Keratinocyte (primary cell): ENCODE data around the gene ERBB4. TPM values are rescaled to one million over a fixed set of nuclear protein-coding genes. Genes with fewer than 3 reads are reported as not detected.

Source experiments
- DNase-seq: peaks from one replicate; pipeline ENCODE4 v3.0.0-alpha.2; 2011; ENCODE audit warnings: low read depth, missing footprints, low spot score
- FAIRE-seq: peaks from 2 replicates; lab custom pipeline; 2011; peaks lifted over from hg19 to GRCh38; lab: Jason Lieb, UNC
- H2AFZ ChIP-seq: 2 replicates; pipeline ENCODE4 v1.6.0; 2012; ENCODE audit warnings: low read length, control low read depth, inconsistent platforms; ENCODE audit not compliant: control insufficient read depth
- H3K27ac ChIP-seq: 2 replicates; pipeline ENCODE4 v1.5.1; 2011; ENCODE audit warnings: low read length; ENCODE audit not compliant: control insufficient read depth, insufficient read depth
- H3K27me3 ChIP-seq: 3 replicates; pipeline ENCODE4 v1.6.0; 2011; ENCODE audit warnings: low read length; ENCODE audit not compliant: control insufficient read depth, insufficient read depth; ENCODE audit errors: extremely low read depth
- H3K36me3 ChIP-seq, 2 experiments: 2 replicates in 1 of 2; 3 replicates in 1 of 2; pipeline ENCODE4 v1.5.1; 2011; ENCODE audit warnings: low read length in 2 of 2, mild to moderate bottlenecking in 1 of 2; ENCODE audit not compliant: control insufficient read depth in 2 of 2, insufficient read depth in 2 of 2; ENCODE audit errors: extremely low read depth in 1 of 2
- H3K4me1 ChIP-seq: 3 replicates; pipeline ENCODE4 v1.5.1; 2011; ENCODE audit warnings: low read length; ENCODE audit not compliant: control insufficient read depth, insufficient read depth; ENCODE audit errors: extremely low read depth
- H3K4me2 ChIP-seq: 3 replicates; pipeline ENCODE4 v1.6.0; 2011; ENCODE audit warnings: low read depth, low read length; ENCODE audit not compliant: control insufficient read depth, insufficient read depth; ENCODE audit errors: extremely low read depth
- H3K4me3 ChIP-seq, 3 experiments: fragments of 200-600 bp in 1 of 3; sonication (generic) in 1 of 3; 2 replicates in 2 of 3; 3 replicates in 1 of 3; pipeline ENCODE4 v1.5.1; 2011 to 2016; ENCODE audit warnings: low read length in 3 of 3, mild to moderate bottlenecking in 3 of 3, control low read depth in 2 of 3, inconsistent platforms in 1 of 3, low read depth in 1 of 3, mixed read lengths in 1 of 3, mixed run types in 1 of 3, moderate library complexity in 1 of 3; ENCODE audit not compliant: control insufficient read depth in 2 of 3, insufficient read depth in 2 of 3; ENCODE audit errors: extremely low read depth in 1 of 3
- H3K79me2 ChIP-seq: 2 replicates; pipeline ENCODE4 v1.6.0; 2012; ENCODE audit warnings: low read length; ENCODE audit not compliant: control insufficient read depth, insufficient read depth
- H3K9ac ChIP-seq: 3 replicates; pipeline ENCODE4 v1.6.0; 2011; ENCODE audit warnings: low read length; ENCODE audit not compliant: control insufficient read depth, insufficient read depth; ENCODE audit errors: extremely low read depth
- H3K9me1 ChIP-seq: 3 replicates; pipeline ENCODE4 v1.6.0; 2011; ENCODE audit warnings: low read length; ENCODE audit not compliant: control insufficient read depth, insufficient read depth; ENCODE audit errors: extremely low read depth
- H3K9me3 ChIP-seq: 2 replicates; pipeline ENCODE4 v1.5.1; 2012; ENCODE audit warnings: low read depth, low read length; ENCODE audit not compliant: control insufficient read depth
- H4K20me1 ChIP-seq: 3 replicates; pipeline ENCODE4 v1.6.0; 2011; ENCODE audit warnings: low read length; ENCODE audit not compliant: control insufficient read depth, insufficient read depth; ENCODE audit errors: extremely low read depth
- EZH2 ChIP-seq: IDR thresholded peaks from one replicate; pipeline ENCODE4 v1.6.1; 2012; ENCODE audit warnings: inconsistent platforms, mild to moderate bottlenecking, low read length, moderate library complexity
- dilution Hi-C: fragments of 300-500 bp; cut with MboI; formaldehyde crosslinking; loops from one replicate; pipeline ENCODE4 v1.7.0; 2020; ENCODE audit warnings: low sequenced_read_pairs; ENCODE audit not compliant: extremely low pct_ligation_motif_present
- polyA plus RNA-seq, 5 experiments: library from polyadenylated mRNA; depleted of rRNA in 3 of 5; stranded (reverse) in 3 of 5; stranded (forward) in 1 of 5; unstranded in 1 of 5; fragments of >200 nt; gene quantifications; 1 replicate in 1 of 5; 2 replicates in 3 of 5; 3 replicates in 1 of 5; pipeline versions ENCODE4 v1.2.1 to v1.2.3, GENCODE V29; 2011 to 2012; ENCODE audit warnings: missing spikeins in 2 of 5, low read depth in 1 of 5, low replicate concordance in 1 of 5
- TF ChIP-seq, protein P1 (sequence below), 3 experiments: IDR thresholded peaks in 1 of 3; conservative IDR thresholded peaks in 1 of 3; optimal IDR thresholded peaks in 1 of 3; 2 replicates in 2 of 3; 3 replicates in 1 of 3; pipeline versions ENCODE3 to v1.5.1; 2011; ENCODE audit warnings: low read length in 3 of 3, mild to moderate bottlenecking in 3 of 3, moderate library complexity in 2 of 3, control low read depth in 1 of 3, inconsistent platforms in 1 of 3; ENCODE audit not compliant: insufficient read depth in 2 of 3; ENCODE audit errors: extremely low read depth in 1 of 3

Gene ERBB4
- polyA plus RNA-seq, 1 donor (not counting 4 experiments of a cell fraction or from before 2014, with no cell fraction given) = 0.01 TPM

DNA sequence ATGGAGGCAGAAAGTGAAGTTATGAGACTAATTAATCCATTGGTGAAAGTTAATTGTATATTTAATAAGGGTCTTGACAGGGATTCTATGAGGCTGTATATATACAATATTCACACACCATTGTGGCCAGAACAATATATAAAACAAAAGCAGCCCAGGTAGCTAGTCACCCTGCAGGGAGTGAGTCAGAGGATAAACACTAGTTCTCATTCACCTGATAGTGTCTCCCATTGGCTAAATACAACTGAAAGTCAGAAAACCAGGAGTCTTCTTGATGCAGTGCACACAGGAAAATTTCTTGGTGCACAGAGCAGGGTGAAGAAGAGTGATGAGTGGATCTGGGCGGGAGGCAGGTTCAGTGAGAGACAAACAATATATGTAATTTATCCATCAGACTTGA is 465.2 kb downstream of the ERBB4 start:
- Histone ChIP-seq H3K9me3 (no peaks in the 10 kb centered on the region), H3K9me1 (no peaks in the 10 kb centered on the region), H4K20me1 (no peaks in the 10 kb centered on the region), H3K27me3 (no peaks in the 10 kb centered on the region), H3K4me3 (no peak overlapping the region), H3K79me2 (no peaks in the 10 kb centered on the region), H3K9ac (no peak overlapping the region), H3K4me2 (no peak overlapping the region), H3K27ac (no peak overlapping the region), H2AFZ (no peak overlapping the region), H3K4me1 (no peaks in the 10 kb centered on the region), H3K36me3 (no peaks in the 10 kb centered on the region)
- FAIRE-seq = no peak
- no peak for TF ChIP-seq EZH2
- TF ChIP-seq, protein P1, sequence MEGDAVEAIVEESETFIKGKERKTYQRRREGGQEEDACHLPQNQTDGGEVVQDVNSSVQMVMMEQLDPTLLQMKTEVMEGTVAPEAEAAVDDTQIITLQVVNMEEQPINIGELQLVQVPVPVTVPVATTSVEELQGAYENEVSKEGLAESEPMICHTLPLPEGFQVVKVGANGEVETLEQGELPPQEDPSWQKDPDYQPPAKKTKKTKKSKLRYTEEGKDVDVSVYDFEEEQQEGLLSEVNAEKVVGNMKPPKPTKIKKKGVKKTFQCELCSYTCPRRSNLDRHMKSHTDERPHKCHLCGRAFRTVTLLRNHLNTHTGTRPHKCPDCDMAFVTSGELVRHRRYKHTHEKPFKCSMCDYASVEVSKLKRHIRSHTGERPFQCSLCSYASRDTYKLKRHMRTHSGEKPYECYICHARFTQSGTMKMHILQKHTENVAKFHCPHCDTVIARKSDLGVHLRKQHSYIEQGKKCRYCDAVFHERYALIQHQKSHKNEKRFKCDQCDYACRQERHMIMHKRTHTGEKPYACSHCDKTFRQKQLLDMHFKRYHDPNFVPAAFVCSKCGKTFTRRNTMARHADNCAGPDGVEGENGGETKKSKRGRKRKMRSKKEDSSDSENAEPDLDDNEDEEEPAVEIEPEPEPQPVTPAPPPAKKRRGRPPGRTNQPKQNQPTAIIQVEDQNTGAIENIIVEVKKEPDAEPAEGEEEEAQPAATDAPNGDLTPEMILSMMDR (optimal IDR thresholded peaks at IDR 0.05 in 1 of 3, IDR thresholded peaks at IDR 0.05 in 1 of 3, conservative IDR thresholded peaks at IDR 0.05 in 1 of 3; ENCODE audit: extremely low read depth in 1 of 3, insufficient read depth in 2 of 3, low read length in 3 of 3) = no peak
- no peak for DNase-seq
- dilution Hi-C loops = no loop called here

DNA sequence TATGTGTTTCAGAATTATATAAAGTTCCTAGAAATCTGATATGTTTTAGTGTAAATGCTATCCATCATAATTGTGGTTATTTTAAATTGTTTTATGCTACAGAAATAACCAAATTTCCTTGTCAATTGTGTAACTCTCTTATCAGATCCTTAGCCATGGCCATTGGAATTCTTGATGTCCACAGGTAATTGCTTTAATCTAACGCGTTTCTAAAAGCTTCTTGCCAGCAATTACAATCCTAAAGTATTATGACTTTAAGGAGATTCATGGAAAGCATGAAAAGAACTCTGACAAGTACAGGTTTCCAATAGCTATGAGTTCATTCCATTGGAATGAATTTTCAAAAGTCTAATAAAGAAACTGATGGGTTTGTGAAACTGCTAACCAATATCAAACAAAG is 472.1 kb downstream of the ERBB4 start:
- no peaks in the 10 kb centered on the region for H3K79me2 ChIP-seq
- DNase-seq = no peak
- no peaks in the 10 kb centered on the region for H3K9me3 ChIP-seq
- no peaks in the 10 kb centered on the region for H3K27me3 ChIP-seq
- dilution Hi-C loops = no loop called here
- H3K9me1 ChIP-seq = no peaks in the 10 kb centered on the region
- no peaks in the 10 kb centered on the region for H3K4me1 ChIP-seq
- H3K27ac ChIP-seq = no peak overlapping the region
- no peak for TF ChIP-seq EZH2
- TF ChIP-seq, protein P1 (optimal IDR thresholded peaks at IDR 0.05 in 1 of 3, IDR thresholded peaks at IDR 0.05 in 1 of 3, conservative IDR thresholded peaks at IDR 0.05 in 1 of 3; ENCODE audit: extremely low read depth in 1 of 3, insufficient read depth in 2 of 3, low read length in 3 of 3) = no peak
- H3K36me3 ChIP-seq = no peaks in the 10 kb centered on the region
- no peak overlapping the region for H2AFZ ChIP-seq
- H3K9ac ChIP-seq = no peak overlapping the region
- FAIRE-seq = no peak
- H4K20me1 ChIP-seq = no peaks in the 10 kb centered on the region
- H3K4me3 ChIP-seq = no peak overlapping the region
- H3K4me2 ChIP-seq = no peak overlapping the region
